Neural progenitor cell (in vitro differentiated cells): ENCODE data around the gene GALNT13.

Source experiments
- EZH2 ChIP-seq: fragments of 200-600 bp; sonication (generic); IDR thresholded peaks from 2 replicates; pipeline ENCODE4 v1.6.1; 2017; ENCODE audit warnings: antibody characterized with exemption, mild to moderate bottlenecking, moderate library complexity
- TF ChIP-seq, protein P1 (sequence below): fragments of 200-600 bp; sonication (generic); IDR thresholded peaks from 2 replicates; pipeline ENCODE4 v1.5.1; 2017; ENCODE audit warnings: antibody characterized with exemption, mild to moderate bottlenecking

DNA sequence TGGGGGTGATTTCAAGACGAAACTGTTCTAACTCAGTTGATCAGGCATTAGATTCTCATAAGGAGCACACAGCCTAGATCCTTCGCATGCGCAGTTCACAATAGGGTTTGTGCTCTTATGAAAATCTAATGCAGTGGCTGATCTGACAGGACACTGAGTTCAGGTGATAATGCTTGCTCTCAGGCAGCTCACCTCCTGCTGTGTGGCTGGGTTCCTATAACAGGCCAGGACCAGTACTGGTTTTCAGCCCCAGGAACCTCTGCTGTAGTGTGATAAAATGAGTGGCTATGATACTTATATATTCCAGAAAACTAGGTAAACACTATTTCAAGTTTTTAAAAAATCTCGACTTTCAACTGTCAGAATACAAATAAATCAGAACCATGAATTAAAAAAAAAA, 271.4 kb downstream of the GALNT13 start:
- TF ChIP-seq, protein P1, sequence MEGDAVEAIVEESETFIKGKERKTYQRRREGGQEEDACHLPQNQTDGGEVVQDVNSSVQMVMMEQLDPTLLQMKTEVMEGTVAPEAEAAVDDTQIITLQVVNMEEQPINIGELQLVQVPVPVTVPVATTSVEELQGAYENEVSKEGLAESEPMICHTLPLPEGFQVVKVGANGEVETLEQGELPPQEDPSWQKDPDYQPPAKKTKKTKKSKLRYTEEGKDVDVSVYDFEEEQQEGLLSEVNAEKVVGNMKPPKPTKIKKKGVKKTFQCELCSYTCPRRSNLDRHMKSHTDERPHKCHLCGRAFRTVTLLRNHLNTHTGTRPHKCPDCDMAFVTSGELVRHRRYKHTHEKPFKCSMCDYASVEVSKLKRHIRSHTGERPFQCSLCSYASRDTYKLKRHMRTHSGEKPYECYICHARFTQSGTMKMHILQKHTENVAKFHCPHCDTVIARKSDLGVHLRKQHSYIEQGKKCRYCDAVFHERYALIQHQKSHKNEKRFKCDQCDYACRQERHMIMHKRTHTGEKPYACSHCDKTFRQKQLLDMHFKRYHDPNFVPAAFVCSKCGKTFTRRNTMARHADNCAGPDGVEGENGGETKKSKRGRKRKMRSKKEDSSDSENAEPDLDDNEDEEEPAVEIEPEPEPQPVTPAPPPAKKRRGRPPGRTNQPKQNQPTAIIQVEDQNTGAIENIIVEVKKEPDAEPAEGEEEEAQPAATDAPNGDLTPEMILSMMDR, result no peak
- TF ChIP-seq EZH2, result no peak
